Activated CD4-positive, alpha-beta memory T cell treated with anti-CD3 and anti-CD28 coated beads, Interleukin-2, amount 10 ng/mL, durations not matched to agents 7 days and 5 days (primary cell): ENCODE data around the gene PCDH7. TPM values are rescaled to one million over a fixed set of nuclear protein-coding genes. Genes with fewer than 3 reads are reported as not detected.
A peak's percentile ranks its signal among the peaks of the same experiment; 100 is the strongest.

Experiments used
- CTCF ChIA-PET: fragments of 350-600 bp; sonication (Branson Sonifier 250); formaldehyde crosslinking; loops from one replicate; lab custom pipeline; 2021; ENCODE audit warnings: antibody characterized with exemption, inconsistent platforms; lab: Charles Lee
- POLR2A ChIA-PET: fragments of 350-600 bp; sonication (Branson Sonifier 250); formaldehyde crosslinking; loops from one replicate; lab custom pipeline; 2021; ENCODE audit warnings: antibody characterized with exemption; lab: Charles Lee
- DNase-seq: peaks from one replicate; pipeline ENCODE4 v3.0.0-alpha.2; 2020
- H3K27ac Mint-ChIP-seq: one replicate; pipeline ENCODE4 v1.8.0; 2021; ENCODE audit warnings: mild to moderate bottlenecking, mixed read lengths
- H3K27me3 Mint-ChIP-seq: one replicate; pipeline ENCODE4 v1.8.0; 2021; ENCODE audit warnings: mixed read lengths
- H3K36me3 Mint-ChIP-seq: one replicate; pipeline ENCODE4 v1.8.0; 2021; ENCODE audit warnings: low read depth, mixed read lengths
- H3K4me1 Mint-ChIP-seq: one replicate; pipeline ENCODE4 v1.8.0; 2021; ENCODE audit warnings: mixed read lengths
- H3K4me3 Mint-ChIP-seq: one replicate; pipeline ENCODE4 v1.8.0; 2021; ENCODE audit warnings: mild to moderate bottlenecking, mixed read lengths
- H3K9me3 Mint-ChIP-seq: one replicate; pipeline ENCODE4 v1.8.0; 2021; ENCODE audit warnings: mixed read lengths
- total RNA-seq, 2 experiments: library from RNA; stranded (reverse); gene quantifications; one replicate each; pipeline ENCODE4 v1.2.3, GENCODE V29; 2021

The PCDH7 gene
- total RNA-seq, 2 experiments from 2014 or later, result not detected

- H3K27ac Mint-ChIP-seq, result peak overlapping the region; percentile 49
These were observed 1.3 kb downstream of the PCDH7 start for GRCh38 chr4:30721185-30722091.

GRCh38 chr4:30722092-30722358 is 1.9 kb downstream of the PCDH7 start:
- Mint-ChIP-seq H3K27ac (no peak overlapping the region), H3K9me3 (peaks cover 2% of the 10 kb centered on the region), H3K27me3 (peaks cover 55% of the 10 kb centered on the region), H3K36me3 (peaks cover 12% of the 10 kb centered on the region), H3K4me1 (peaks cover 22% of the 10 kb centered on the region), H3K4me3 (no peak overlapping the region)
- DNase-seq, result no peak
- CTCF ChIA-PET, result no interaction called here
- POLR2A ChIA-PET, result no interaction called here

More at GRCh38 chr4:30721185-30722091, 1.3 kb downstream of the PCDH7 start:
- H3K4me3 Mint-ChIP-seq, result peak overlapping the region; percentile 47
- no peak for DNase-seq
- H3K9me3 Mint-ChIP-seq, result peaks cover 2% of the 10 kb centered on the region
- CTCF ChIA-PET, result no interaction called here
- POLR2A ChIA-PET, result no interaction called here
- H3K4me1 Mint-ChIP-seq, result peaks cover 25% of the 10 kb centered on the region
- H3K36me3 Mint-ChIP-seq, result peaks cover 12% of the 10 kb centered on the region
- H3K27me3 Mint-ChIP-seq, result peaks cover 58% of the 10 kb centered on the region

- H3K27ac Mint-ChIP-seq, result peak overlapping the region; percentile 6
- peaks cover 2% of the 10 kb centered on the region for H3K9me3 Mint-ChIP-seq
- peaks cover 52% of the 10 kb centered on the region for H3K27me3 Mint-ChIP-seq
- ChIA-PET CTCF (no interaction called here), POLR2A (no interaction called here)
- DNase-seq, result no peak
- H3K4me3 Mint-ChIP-seq, result no peak overlapping the region
- peaks cover 12% of the 10 kb centered on the region for H3K36me3 Mint-ChIP-seq
- H3K4me1 Mint-ChIP-seq, result peaks cover 18% of the 10 kb centered on the region
These were observed 2.4 kb downstream of the PCDH7 start for GRCh38 chr4:30722359-30723200.

- H3K4me3 Mint-ChIP-seq, result no peak overlapping the region
- DNase-seq, result no peak
- H3K27me3 Mint-ChIP-seq, result peaks cover 46% of the 10 kb centered on the region
- H3K36me3 Mint-ChIP-seq, result peaks cover 10% of the 10 kb centered on the region
- CTCF ChIA-PET, result no interaction called here
- peaks cover 2% of the 10 kb centered on the region for H3K9me3 Mint-ChIP-seq
- POLR2A ChIA-PET, result no interaction called here
- H3K27ac Mint-ChIP-seq, result peak overlapping the region; percentile 45
- H3K4me1 Mint-ChIP-seq, result peaks cover 14% of the 10 kb centered on the region
These were observed 3.2 kb downstream of the PCDH7 start for GRCh38 chr4:30723201-30723955.

GRCh38 chr4:30724247-30724646 is 4.1 kb downstream of the PCDH7 start:
- Mint-ChIP-seq H3K36me3 (peaks cover 8% of the 10 kb centered on the region), H3K4me1 (peaks cover 9% of the 10 kb centered on the region), H3K4me3 (no peak overlapping the region), H3K27ac (no peak overlapping the region), H3K9me3 (peaks cover 2% of the 10 kb centered on the region), H3K27me3 (peaks cover 37% of the 10 kb centered on the region)
- no peak for DNase-seq
- ChIA-PET CTCF (no interaction called here), POLR2A (no interaction called here)

- peaks cover 2% of the 10 kb centered on the region for H3K9me3 Mint-ChIP-seq
- H3K27me3 Mint-ChIP-seq, result peaks cover 25% of the 10 kb centered on the region
- POLR2A ChIA-PET, result no interaction called here
- peaks cover 4% of the 10 kb centered on the region for H3K4me1 Mint-ChIP-seq
- DNase-seq, result no peak
- no peak overlapping the region for H3K27ac Mint-ChIP-seq
- no peak overlapping the region for H3K4me3 Mint-ChIP-seq
- peaks cover 4% of the 10 kb centered on the region for H3K36me3 Mint-ChIP-seq
- CTCF ChIA-PET, result no interaction called here
These were observed 5.4 kb downstream of the PCDH7 start for GRCh38 chr4:30725562-30725961.

- Mint-ChIP-seq H3K4me1 (no peaks in the 10 kb centered on the region), H3K27ac (no peak overlapping the region), H3K36me3 (no peaks in the 10 kb centered on the region), H3K4me3 (no peak overlapping the region), H3K9me3 (no peaks in the 10 kb centered on the region), H3K27me3 (peaks cover 20% of the 10 kb centered on the region)
- ChIA-PET CTCF (no interaction called here), POLR2A (no interaction called here)
- DNase-seq, result no peak
These were observed 6.0 kb downstream of the PCDH7 start for GRCh38 chr4:30726090-30726675.

GRCh38 chr4:30727409-30727808 is 7.2 kb downstream of the PCDH7 start:
- CTCF ChIA-PET, result no interaction called here
- Mint-ChIP-seq H3K27ac (no peak overlapping the region), H3K27me3 (peaks cover 16% of the 10 kb centered on the region), H3K4me1 (no peaks in the 10 kb centered on the region), H3K4me3 (no peak overlapping the region), H3K9me3 (no peaks in the 10 kb centered on the region), H3K36me3 (no peaks in the 10 kb centered on the region)
- no peak for DNase-seq
- POLR2A ChIA-PET, result no interaction called here

- Mint-ChIP-seq H3K27me3 (peaks cover 6% of the 10 kb centered on the region), H3K36me3 (no peaks in the 10 kb centered on the region), H3K9me3 (no peaks in the 10 kb centered on the region), H3K4me3 (no peak overlapping the region), H3K27ac (no peak overlapping the region), H3K4me1 (no peaks in the 10 kb centered on the region)
- CTCF ChIA-PET, result no interaction called here
- no peak for DNase-seq
- POLR2A ChIA-PET, result no interaction called here
These were observed 8.1 kb downstream of the PCDH7 start for GRCh38 chr4:30728311-30728710.

GRCh38 chr4:30743897-30744296 is 23.7 kb downstream of the PCDH7 start:
- CTCF ChIA-PET, result no interaction called here
- H3K27me3 Mint-ChIP-seq, result no peaks in the 10 kb centered on the region
- H3K4me3 Mint-ChIP-seq, result no peak overlapping the region
- no peaks in the 10 kb centered on the region for H3K9me3 Mint-ChIP-seq
- POLR2A ChIA-PET, result no interaction called here
- no peak for DNase-seq
- H3K27ac Mint-ChIP-seq, result no peak overlapping the region
- H3K4me1 Mint-ChIP-seq, result no peaks in the 10 kb centered on the region
- no peaks in the 10 kb centered on the region for H3K36me3 Mint-ChIP-seq

GRCh38 chr4:30744386-30744785 is 24.2 kb downstream of the PCDH7 start:
- H3K27ac Mint-ChIP-seq, result no peak overlapping the region
- ChIA-PET POLR2A (no interaction called here), CTCF (no interaction called here)

GRCh38 chr4:30744957-30745640 is 24.9 kb downstream of the PCDH7 start:
- H3K4me1 Mint-ChIP-seq, result no peaks in the 10 kb centered on the region
- no peaks in the 10 kb centered on the region for H3K27me3 Mint-ChIP-seq
- ChIA-PET POLR2A (no interaction called here), CTCF (interaction anchor here (0.7 kb wide), 1 partner anchor 9 kb away, joined by 3 read pairs; no protein-coding TSS in a partner anchor)
- no peaks in the 10 kb centered on the region for H3K9me3 Mint-ChIP-seq
- no peak overlapping the region for H3K4me3 Mint-ChIP-seq
- no peak overlapping the region for H3K27ac Mint-ChIP-seq
- no peak for DNase-seq
- no peaks in the 10 kb centered on the region for H3K36me3 Mint-ChIP-seq

More at GRCh38 chr4:30744386-30744785, 24.2 kb downstream of the PCDH7 start:
- Mint-ChIP-seq H3K4me1 (no peaks in the 10 kb centered on the region), H3K27me3 (no peaks in the 10 kb centered on the region), H3K36me3 (no peaks in the 10 kb centered on the region), H3K4me3 (no peak overlapping the region), H3K9me3 (no peaks in the 10 kb centered on the region)
- no peak for DNase-seq
